Measurements from ENCODE around the gene GRID2.
A peak's percentile ranks its signal among the peaks of the same experiment; 100 is the strongest.
"Not testable (repeated sequence)": the region's sequence is repeated elsewhere in the genome, so short reads cannot be mapped to it uniquely, and the experiment has no call there.

The GRID2 gene

DNA sequence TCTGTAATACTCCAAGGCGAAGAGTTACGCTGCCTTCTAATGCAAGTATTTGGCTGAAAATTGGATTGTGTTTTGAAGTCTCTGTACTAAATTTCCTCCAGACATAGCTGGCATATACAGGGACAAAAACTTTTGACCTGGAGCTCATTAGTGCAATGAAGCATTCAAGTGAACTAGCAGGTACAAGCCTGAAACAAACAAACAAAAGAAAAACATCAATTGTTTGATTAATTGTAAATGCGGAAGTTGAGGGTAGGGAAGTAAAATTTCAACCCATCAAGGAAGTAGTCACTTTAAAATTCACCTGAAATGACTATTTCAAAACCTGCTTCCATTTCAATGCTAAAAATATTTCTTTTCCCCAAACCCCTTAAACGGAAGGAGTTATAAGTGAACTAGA is 1008.5 kb downstream of the GRID2 start:
- no peak for DNase-seq (ENCODE audit: low read depth, low spot score)

DNA sequence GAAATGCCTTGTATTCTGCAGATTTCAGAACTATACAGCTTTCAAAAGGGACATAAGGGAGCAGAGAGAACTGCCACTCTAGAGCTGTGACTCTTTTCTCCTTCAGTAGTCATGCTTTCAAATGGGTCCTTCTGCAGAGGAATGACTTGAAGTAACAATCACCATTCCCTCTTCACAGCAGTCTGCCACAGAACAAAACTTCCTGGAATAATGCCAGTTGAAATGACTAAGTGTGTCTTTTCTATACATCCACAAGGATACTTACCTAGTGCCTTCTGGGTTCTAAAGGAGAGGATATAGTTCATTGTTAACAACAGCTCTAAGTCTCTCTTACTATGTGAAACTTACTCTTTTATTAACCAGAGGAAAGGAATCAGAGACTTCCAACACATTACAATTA is 1009.4 kb downstream of the GRID2 start:
- peak; percentile 6 for DNase-seq (ENCODE audit: low read depth, low spot score)

DNA sequence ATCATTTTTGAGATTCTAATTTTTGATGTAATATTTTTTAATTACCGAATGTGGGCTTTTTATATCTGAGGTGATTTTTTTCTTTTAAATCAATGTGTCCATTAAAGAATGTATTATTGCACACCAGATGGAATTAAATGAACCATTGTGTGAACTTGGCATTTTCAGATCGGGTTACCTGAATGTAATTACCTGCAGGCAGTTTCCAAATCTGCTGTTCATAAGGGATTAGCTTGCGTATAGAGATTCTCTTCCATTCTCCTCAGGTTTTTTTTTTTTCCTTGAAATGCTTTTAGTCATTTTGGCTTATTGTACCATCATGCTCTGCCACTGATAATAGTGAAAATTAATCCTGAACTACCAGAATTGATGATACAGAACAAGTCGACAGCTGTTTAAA is 1013.3 kb downstream of the GRID2 start:
- no peak for DNase-seq (ENCODE audit: low read depth, low spot score)

DNA sequence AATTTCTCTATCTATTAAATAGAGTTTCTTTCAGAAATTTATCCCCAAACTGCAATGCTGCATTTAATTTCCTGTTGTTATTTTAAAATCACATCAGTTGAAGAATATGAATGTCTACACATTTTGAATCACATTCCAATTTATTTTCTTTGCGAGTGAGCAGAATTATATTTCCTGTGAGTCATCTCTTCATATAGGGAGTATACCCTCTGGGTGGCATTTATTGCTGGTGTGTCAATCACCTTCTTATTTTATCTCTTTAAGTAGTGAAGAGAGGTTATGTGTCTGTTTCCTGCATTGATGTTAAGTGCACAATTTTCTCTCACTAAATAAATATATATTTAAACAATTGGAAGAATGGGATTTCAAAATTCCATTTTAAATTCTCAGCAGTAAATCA is 1013.8 kb downstream of the GRID2 start:
- no peak for DNase-seq (ENCODE audit: low read depth, low spot score)

DNA sequence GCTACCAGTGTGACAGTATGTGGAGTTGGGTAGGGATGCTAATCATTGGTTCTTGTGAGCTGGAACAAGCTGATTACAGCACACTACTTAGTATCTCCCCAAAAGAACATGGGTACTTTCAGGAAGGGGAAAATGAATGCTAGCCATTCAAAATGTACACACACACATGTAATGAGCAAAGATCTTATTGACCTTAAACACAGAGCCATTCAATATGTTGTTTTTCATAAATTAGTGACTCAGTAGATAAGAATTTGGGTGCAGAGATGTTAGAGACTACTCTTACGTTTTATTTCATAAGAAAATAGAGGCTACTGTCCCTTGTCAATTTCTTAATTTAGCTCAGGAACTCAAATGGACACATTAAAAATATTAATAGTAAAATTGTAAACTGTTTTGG is 1015.3 kb downstream of the GRID2 start:
- no peak for DNase-seq (ENCODE audit: low read depth, low spot score)

DNA sequence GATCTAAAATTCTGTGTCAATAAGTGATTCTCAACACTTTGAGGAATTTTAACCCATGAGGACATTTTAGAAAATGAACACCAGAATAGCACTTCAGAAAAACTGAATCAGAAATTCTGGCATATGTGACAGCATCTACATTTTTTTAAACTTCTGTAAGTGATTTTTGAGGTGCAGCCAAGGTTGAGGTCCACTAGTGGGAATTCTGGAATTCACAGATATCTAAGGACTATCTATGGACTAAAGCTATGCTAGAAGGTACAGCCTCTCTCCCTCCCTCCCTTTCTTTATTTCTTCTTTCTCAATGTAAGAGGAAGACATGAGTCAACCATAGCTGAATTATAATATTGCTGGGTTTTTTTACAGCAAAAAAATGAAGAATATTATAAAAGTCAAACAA is 1016.6 kb downstream of the GRID2 start:
- no peak for DNase-seq (ENCODE audit: low read depth, low spot score)

DNA sequence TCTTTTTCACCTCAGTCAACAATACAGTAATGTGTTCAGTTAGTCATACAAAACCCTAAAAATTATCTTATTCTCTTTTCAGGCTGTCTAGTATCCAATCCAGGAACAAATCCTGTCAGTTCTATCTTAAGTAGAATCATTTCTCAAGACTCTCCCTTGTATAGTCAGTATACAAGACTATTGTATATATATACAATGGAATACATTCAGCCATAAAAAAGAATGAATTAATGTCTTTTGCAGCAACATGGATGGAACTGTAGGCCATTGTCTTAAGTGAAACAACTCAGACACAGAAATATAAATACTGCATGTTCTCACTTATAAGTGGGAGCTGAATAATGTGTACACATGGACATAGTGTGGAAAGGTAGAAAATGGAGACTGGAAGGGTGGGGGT is 1023.6 kb downstream of the GRID2 start:
- DNase-seq (ENCODE audit: low read depth, low spot score), result no peak

DNA sequence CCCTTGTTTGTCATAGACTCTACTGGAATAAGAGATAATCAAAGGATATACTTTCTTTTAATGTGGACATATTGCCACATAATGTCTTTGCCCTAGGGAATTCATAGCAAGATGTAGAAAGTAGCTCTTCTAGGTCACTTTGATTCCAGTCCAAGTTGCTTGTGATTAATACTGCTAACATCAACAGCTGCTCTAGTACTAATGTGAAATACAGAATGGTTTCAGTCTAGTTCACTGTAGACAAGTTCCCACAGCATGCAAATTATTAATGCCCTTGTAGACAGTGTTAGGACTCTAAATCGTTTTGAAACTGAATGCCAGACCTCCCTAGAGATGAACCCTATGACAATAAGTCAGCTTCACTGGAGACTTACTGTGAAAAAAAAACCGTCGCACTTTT is 1030.2 kb downstream of the GRID2 start:
- no peak for DNase-seq (ENCODE audit: low read depth, low spot score)

DNA sequence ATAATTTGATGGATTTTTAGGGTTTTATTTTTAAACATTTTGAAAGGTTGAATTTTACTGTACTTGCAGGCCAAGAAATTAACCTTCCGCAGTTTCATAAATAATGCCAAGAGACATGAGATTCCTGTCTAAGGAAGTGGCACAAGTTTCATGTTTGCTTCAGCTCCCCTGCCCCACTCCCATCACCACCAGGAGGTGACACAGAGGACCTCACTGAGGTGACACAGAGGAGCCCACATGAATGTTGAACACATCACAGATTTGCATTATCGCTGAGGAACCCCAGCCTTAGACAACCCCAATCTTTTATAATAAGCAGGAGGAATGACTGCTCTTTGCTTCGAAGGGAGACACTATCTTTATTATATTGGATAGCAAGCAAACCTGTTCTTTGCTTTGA is 1033.4 kb downstream of the GRID2 start:
- no peak for DNase-seq (ENCODE audit: low read depth, low spot score)

DNA sequence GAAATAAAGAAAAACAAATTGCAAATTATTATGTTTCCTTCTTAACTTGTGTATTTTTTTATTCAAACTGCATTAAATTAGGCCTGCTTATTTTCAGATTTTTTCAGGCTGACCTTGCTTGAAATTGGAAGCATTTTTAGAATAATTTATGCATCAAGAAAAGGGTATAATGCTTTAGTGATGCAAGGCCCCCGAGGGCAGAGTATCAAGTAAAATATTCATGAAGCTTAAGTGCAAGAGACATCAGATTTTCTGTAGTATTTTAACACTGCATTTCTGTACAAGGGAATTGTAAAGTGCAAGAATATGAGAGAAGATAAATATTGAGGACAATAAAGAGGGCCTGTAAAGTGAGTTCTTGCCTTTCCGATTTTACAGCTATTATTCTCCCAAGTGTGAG is 1039.0 kb downstream of the GRID2 start:
- no peak for DNase-seq (ENCODE audit: low read depth, low spot score)

DNA sequence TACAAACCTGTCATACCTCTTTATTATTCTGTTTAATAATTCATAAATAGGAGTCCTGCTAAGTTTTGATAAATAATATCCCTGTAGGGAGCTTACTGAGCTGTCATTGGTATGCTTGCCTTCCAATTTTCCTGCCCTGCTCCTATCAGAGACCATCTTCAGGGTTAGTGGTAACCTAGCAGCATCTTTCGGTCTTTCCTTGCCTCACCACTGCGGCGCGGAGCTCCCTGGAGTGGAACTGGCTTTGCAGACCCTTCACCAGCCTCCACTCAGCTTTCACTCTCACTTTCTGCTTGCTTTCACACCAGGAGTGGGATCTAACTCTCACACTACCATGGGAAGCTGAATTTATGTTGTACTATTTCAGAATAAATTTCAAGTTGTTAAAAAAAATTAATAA is 1043.1 kb downstream of the GRID2 start:
- DNase-seq (ENCODE audit: low read depth, low spot score), result no peak

DNA sequence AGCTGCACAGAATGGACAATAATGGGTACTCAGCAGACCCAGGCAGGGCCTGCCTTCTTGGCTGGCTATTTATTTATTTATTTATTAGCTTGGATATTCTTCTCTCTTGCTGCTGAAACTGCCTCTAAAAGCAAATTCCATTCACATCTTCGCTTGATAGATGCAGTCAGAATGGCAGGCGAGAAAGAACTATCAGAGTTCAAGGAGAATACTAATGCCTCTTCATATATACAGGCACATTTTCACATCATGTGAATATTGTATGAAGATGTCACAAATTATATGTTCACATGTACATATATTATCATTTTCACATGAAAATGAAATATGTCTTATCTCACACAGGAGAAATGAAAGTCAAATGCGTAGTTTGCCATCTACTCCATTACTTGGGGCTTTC is 1045.1 kb downstream of the GRID2 start:
- no peak for DNase-seq (ENCODE audit: low read depth, low spot score)

DNA sequence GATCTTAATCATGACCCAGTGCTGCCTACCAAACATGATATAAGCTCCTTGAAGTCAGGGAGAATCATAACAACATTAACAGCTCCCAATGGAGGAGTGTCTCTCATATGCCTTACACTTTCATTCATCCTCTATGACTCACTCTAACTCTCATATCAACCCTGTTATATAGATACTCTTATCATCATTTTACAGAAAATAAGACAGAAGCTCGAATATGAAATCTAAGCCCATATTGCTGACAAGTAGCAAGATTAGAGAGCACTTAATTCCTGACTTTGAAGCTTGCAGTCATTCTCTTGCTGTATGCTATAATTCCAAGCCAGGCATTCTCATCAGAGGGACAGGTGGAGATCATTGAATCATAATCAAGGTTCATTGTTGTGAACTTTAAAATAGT is 1048.1 kb downstream of the GRID2 start:
- DNase-seq (ENCODE audit: low read depth, low spot score), result no peak

DNA sequence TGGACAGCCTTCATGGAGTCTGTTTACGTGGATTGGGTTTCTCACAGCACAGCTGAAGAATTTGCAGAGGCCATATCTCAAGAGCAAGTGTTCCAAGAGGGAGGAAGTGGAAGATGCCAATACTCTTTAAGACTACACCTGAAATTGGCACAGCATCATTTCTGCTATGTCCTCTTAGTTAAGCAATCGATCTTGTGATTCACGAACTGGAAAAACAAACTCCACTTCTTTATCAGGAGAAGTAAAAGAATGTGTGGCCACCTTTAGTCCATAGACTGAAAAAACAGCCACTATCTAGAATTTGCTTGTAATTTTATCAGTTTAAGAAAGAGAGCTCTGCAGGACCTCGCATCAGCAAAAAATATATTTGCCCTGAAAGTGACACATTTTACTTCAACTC is 1051.6 kb downstream of the GRID2 start:
- DNase-seq (ENCODE audit: low read depth, low spot score), result no peak

DNA sequence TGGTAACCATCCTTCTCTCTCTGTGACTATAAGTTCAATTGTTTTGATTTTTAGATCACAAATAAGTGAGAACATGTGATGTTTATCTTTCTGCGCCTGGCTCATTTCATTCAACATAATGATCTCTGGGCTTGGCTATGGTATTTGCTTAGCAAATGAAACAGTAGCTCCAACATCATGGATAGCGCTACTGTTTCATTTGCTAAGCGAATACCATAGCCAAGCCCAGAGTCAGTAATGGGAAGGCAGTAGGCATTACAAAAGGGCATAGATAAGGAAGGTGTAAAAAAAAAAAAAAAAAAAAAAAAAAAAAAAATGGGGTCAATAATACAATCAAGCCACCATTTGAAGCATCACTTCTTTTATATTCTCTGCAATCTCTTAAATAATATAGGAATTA is 1055.8 kb downstream of the GRID2 start:
- no peak for DNase-seq (ENCODE audit: low read depth, low spot score)

DNA sequence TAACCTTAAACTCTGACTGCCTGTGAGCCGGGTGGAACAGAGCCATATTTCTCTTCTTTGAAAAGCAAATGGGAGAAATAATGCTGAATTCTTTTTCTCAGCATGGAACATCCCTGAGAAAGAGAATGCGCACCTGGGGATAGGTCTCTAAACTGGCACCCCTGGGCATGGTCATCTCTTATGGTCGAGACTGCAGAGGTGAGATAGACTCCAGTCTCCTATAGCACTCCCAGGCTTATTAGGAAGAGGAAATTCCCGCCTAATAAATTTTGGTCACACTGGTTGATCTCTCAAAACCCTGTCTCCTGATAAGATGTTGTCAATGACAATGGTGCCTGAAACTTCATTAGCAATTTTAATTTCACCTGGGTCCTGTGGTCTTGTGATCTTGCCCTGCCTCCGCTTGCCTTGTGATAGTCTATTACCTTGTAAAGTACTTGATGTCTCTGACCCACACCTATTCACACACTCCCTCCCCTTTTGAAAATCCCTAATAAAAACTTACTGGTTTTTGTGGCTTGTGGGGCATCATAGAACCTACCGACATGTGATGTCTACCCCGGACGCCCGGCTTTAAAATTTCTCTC is 1062.5 kb downstream of the GRID2 start:
- DNase-seq (ENCODE audit: low read depth, low spot score), result not testable (repeated sequence)

DNA sequence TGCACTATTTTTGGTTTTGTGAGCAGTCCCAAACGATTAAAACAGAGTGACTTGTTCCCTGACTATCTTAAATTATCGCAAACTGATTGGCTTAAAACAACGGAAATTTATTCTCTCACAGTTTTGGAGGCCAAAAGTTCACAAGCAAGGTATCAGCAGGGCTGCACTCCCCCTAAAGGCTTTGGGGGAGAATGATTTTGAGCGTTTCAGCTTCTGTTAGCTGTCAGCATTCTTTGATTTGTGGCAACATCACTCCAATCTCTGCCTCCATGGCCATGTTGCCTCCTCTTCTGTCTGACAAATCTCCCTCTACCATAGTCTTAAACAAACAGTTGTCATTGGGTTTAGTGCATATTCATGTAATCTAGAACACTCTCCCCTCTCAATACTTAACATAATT is 1065.2 kb downstream of the GRID2 start:
- no peak for DNase-seq (ENCODE audit: low read depth, low spot score)

DNA sequence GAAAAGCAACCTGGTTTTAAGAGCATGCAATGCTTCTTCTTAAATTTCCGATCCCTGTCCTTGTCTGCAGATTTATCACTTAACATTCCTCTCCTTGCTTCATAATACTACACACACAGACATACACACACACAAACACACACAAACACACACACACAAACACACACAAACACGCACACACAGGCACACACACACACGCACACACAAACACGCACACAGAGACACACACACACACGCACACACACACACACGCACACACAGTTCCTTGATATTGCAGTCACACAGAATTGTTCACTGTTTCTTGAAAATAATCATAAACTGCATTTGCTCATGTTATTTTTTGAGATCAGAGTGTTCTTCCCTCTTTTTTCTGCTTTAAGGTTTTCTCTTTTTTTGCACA is 1066.5 kb downstream of the GRID2 start:
- DNase-seq (ENCODE audit: low read depth, low spot score), result no peak

DNA sequence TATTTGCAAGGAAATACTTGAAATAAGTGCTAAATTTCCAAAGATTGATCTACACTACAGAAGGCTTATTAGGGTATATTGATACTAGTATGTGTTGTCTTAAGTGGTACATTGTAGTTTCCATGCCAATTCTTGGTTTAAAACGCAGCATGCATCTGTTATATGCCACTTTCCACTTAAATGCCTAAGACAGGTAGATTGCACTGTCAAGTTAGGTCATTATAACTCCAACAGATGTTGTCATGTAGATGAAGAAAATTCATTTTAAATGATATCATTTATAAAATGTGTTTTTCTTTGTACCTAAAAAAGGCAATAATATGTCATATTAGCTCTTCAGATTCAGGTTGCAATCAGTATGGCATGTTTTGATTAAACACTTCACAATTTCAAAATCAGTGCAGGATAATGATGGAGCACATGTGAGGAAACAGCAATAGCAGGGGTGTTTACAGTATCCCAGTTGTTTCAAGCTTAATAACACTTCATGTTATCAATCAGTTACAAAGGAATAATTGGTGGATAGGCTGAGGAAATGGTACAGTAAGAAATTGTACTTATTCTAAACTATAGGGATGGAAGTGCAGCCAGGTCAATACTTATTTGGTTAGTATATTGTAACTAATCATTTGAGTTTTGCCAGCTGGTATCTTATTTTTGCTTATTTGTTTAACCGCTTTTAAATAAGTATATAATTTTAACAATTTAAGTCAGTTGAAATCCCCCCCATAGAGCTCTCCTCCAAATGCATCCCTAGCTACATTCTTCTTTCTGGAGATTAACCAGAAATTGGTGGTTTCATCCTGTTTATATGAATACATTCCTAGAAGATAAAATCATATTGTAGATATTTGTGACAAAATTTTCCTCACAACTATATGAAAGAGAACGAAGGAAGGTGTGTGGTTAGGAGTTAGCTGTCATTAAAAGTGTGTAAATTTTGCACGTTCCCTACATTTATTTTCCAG is 1070.4 kb downstream of the GRID2 start:
- no peak for DNase-seq (ENCODE audit: low read depth, low spot score)

DNA sequence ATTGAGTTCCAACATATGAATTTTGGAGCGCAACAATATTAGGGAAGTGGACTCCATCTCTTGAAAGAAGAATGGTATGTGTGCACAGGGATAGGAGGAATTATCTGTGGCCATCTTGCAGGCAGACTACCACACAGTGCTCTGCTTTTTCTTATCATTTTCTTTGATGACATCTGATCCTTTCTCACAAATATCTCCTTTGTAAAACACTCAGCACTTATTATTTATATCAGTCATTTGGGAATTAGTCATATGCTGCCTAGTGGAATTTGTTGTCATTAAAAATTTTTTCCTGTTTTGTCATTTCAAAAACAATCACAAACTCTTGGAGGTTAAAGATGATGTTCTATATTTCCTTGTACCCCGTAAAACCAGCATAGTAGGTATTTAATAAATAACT is 1080.5 kb downstream of the GRID2 start:
- DNase-seq (ENCODE audit: low read depth, low spot score), result no peak

DNA sequence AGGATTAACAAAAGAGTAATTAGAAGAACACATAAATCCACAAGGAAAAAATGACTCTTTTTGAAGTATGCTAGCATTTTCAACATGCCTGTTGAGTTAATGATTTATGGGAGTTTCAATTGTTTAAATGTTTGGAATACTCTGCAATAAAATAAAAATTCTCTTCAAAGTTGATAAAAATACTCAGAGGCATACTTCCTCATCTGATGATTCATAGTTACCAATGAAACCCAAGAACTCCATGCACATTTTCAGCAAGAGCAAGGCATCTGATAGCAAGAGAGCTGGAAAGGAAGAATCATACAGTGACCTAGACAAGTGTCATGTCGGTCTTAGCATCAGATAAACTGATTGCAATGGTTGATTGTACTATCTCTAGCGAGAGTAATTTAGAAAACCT is 1081.1 kb downstream of the GRID2 start:
- DNase-seq (ENCODE audit: low read depth, low spot score), result no peak

DNA sequence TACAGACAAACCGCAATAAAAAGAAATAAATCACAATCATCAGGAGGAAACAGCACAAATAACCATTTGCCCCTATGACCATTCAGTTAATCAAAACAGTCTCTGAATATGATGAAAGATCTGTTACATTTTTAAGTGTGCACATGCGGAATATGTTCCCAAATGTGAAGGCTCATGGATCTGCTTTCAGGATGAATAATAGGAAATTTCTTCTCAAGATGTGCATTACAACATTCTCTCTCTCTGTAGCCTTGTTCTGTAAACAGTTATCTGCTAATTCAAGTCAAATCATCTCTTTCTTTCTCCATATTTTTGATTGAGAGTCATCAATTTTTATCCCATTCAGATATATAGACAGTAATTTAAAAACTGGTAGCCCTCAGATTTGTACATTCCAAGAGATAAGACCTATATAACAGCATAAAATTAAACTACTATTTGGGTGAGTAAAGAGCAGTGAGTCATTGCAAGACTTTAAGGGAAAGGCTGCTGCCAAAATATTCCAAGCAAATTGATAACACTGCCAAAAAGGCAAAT is 1090.8 kb downstream of the GRID2 start:
- DNase-seq (ENCODE audit: low read depth, low spot score), result no peak

DNA sequence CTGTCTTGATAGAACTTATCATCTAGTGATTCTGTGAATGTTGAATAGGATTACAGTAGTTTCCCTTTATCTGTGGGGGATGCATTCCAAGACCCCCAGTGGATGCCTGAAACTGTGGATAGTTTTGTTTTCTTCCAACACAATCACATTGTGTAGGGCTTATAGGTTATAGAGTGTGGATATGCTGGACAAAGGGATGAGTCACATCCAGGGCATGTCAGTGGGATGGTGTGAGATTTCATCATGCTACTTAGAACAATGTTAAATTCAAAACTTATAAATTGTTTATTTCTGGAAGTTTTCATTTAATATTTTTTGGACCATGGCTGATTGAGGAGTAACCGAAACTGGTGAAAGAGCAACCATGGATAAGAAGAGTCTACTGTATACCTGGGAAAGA is 1092.5 kb downstream of the GRID2 start:
- DNase-seq (ENCODE audit: low read depth, low spot score), result no peak
